Spleen (tissue), 7 donors: ENCODE data around the gene NLRC4.
"Not testable (repeated sequence)": the region's sequence is repeated elsewhere in the genome, so short reads cannot be mapped to it uniquely, and the experiment has no call there.

Source experiments
- POLR2A ChIP-seq, 3 donors: fragments of 450-650 bp; IDR thresholded peaks; one replicate each; pipeline ENCODE4 v1.5.1; 2017; ENCODE audit warnings: antibody characterized with exemption in 3 of 3, mild to moderate bottlenecking in 1 of 3
- POLR2AphosphoS5 ChIP-seq, 3 donors: sonication (generic); formaldehyde crosslinking; IDR thresholded peaks; one replicate each; pipeline ENCODE4 v1.5.1; 2017; ENCODE audit warnings: antibody characterized with exemption in 3 of 3
- TF ChIP-seq, protein P1 (sequence below), 11 experiments: fragments of 200-600 bp in 7 of 11; fragments of 450-650 bp in 4 of 11; sonication (generic) in 4 of 11; IDR thresholded peaks in 8 of 11; conservative IDR thresholded peaks in 3 of 11; 1 replicate in 7 of 11; 2 replicates in 4 of 11; pipeline versions ENCODE4 v1.4.0 to v1.8.0; 2016 to 2021; ENCODE audit warnings: antibody characterized with exemption in 11 of 11, inconsistent platforms in 4 of 11, mild to moderate bottlenecking in 1 of 11
- donor health status: DM: no; HTN: no; CAD: no; lungs with moderate emphysema.
- donor health status: DM: no; HTN: no; CAD: no.
- donor health status: DM: no; HTN: no; CAD: no.

DNA sequence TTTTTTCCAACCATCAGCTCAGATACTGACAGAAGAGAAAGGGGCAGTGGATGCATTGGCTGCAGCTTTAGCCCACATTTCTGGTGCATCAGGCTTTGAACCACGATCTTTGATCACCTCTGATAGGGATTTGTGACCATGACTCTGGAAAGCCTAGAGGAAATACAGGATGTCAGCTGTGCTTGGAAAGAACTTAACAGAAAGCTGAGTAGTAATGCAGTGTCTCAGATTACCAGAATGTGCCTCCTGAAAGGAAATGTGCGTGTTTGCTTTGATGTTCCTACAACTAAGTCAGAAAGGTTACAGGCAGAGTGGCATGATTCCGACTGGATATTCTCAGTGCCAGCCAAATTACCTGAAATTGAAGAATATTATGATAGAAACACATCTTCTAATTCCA, 61.3 kb downstream of the NLRC4 start:
- TF ChIP-seq, protein P1, sequence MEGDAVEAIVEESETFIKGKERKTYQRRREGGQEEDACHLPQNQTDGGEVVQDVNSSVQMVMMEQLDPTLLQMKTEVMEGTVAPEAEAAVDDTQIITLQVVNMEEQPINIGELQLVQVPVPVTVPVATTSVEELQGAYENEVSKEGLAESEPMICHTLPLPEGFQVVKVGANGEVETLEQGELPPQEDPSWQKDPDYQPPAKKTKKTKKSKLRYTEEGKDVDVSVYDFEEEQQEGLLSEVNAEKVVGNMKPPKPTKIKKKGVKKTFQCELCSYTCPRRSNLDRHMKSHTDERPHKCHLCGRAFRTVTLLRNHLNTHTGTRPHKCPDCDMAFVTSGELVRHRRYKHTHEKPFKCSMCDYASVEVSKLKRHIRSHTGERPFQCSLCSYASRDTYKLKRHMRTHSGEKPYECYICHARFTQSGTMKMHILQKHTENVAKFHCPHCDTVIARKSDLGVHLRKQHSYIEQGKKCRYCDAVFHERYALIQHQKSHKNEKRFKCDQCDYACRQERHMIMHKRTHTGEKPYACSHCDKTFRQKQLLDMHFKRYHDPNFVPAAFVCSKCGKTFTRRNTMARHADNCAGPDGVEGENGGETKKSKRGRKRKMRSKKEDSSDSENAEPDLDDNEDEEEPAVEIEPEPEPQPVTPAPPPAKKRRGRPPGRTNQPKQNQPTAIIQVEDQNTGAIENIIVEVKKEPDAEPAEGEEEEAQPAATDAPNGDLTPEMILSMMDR (IDR thresholded peaks at IDR 0.05 in 8 of 11, conservative IDR thresholded peaks at IDR 0.05 in 3 of 11): not testable (repeated sequence)
- TF ChIP-seq POLR2A, POLR2AphosphoS5 (IDR thresholded peaks at IDR 0.05): not testable (repeated sequence)
